Loucy (cell line): Measurements from ENCODE around the gene IFT88.

Experiments used
- H2AFZ ChIP-seq: fragments of 200-600 bp; sonication (generic); 2 replicates; pipeline ENCODE4 v1.6.0; 2016; ENCODE audit warnings: antibody characterized with exemption, mild to moderate bottlenecking, low read length, moderate library complexity
- H3F3A ChIP-seq: fragments of 200-600 bp; 2 replicates; pipeline ENCODE4 v1.6.0; 2016; ENCODE audit warnings: antibody characterized with exemption, low read depth, mild to moderate bottlenecking
- H3K27me3 ChIP-seq: fragments of 200-600 bp; sonication (generic); 2 replicates; pipeline ENCODE4 v1.6.1; 2014; ENCODE audit warnings: low read length, mild to moderate bottlenecking; ENCODE audit not compliant: insufficient read depth, poor library complexity, severe bottlenecking
- H3K36me3 ChIP-seq: fragments of 200-600 bp; sonication (generic); 2 replicates; pipeline ENCODE4 v1.6.1; 2016; ENCODE audit warnings: low read length; ENCODE audit not compliant: insufficient read depth
- H3K4me1 ChIP-seq: fragments of 200-600 bp; sonication (generic); 2 replicates; pipeline ENCODE4 v1.5.1; 2014; ENCODE audit warnings: low read length, mild to moderate bottlenecking; ENCODE audit not compliant: insufficient read depth, poor library complexity, severe bottlenecking
- H3K4me2 ChIP-seq: fragments of 200-600 bp; sonication (generic); 2 replicates; pipeline ENCODE4 v1.6.0; 2014; ENCODE audit warnings: antibody characterized with exemption, low read length, low read depth, mild to moderate bottlenecking; ENCODE audit not compliant: poor library complexity, severe bottlenecking
- H3K4me3 ChIP-seq: fragments of 200-600 bp; sonication (generic); 2 replicates; pipeline ENCODE4 v1.5.1; 2014; ENCODE audit warnings: low read length, mild to moderate bottlenecking, mixed read lengths; ENCODE audit not compliant: poor library complexity, severe bottlenecking
- H3K79me2 ChIP-seq: fragments of 200-600 bp; sonication (generic); 2 replicates; pipeline ENCODE4 v1.6.1; 2014; ENCODE audit warnings: low read length; ENCODE audit not compliant: insufficient read depth
- H3K9ac ChIP-seq: fragments of 200-600 bp; sonication (generic); 2 replicates; pipeline ENCODE4 v1.6.0; 2014; ENCODE audit warnings: mild to moderate bottlenecking, low read depth, low read length, moderate library complexity; ENCODE audit not compliant: poor library complexity, severe bottlenecking
- H3K9me2 ChIP-seq: fragments of 200-600 bp; sonication (generic); replicated peaks from 2 replicates; pipeline ENCODE4 v1.6.1; 2016; ENCODE audit warnings: low read depth, low read length, mixed read lengths
- H3K9me3 ChIP-seq: fragments of 200-600 bp; sonication (generic); 2 replicates; pipeline ENCODE4 v1.6.1; 2014; ENCODE audit warnings: mild to moderate bottlenecking, antibody characterized with exemption, low read length, low read depth; ENCODE audit not compliant: insufficient read depth
- H4K20me1 ChIP-seq: fragments of 200-600 bp; sonication (generic); 2 replicates; pipeline ENCODE4 v1.6.0; 2014; ENCODE audit warnings: antibody characterized with exemption, low read length, mild to moderate bottlenecking; ENCODE audit not compliant: insufficient read depth, poor library complexity, severe bottlenecking
- CTCF ChIP-seq: fragments of 200-600 bp; sonication (generic); conservative IDR thresholded peaks from 2 replicates; pipeline ENCODE4 v1.5.1; 2014; ENCODE audit warnings: mild to moderate bottlenecking, antibody characterized with exemption, low read length
- EZH2phosphoT487 ChIP-seq: fragments of 200-600 bp; IDR thresholded peaks from 2 replicates; pipeline ENCODE4 v1.6.1; 2018; ENCODE audit warnings: antibody characterized with exemption, mild to moderate bottlenecking, moderate library complexity, borderline replicate concordance

Gene IFT88

GRCh38 chr13:20546556-20546955 is 20.4 kb upstream of the IFT88 start:
- Histone ChIP-seq H3K9ac (peak overlapping the region; percentile 2), H4K20me1 (no peaks in the 10 kb centered on the region), H3K9me3 (no peaks in the 10 kb centered on the region), H3K36me3 (no peaks in the 10 kb centered on the region), H3K4me3 (no peak overlapping the region), H3K9me2 (no peaks in the 10 kb centered on the region), H3K4me1 (peaks cover 21% of the 10 kb centered on the region), H2AFZ (0 out of 2 replicates have a peak overlapping the region, but pooled peaks have one; percentile 2), H3K79me2 (no peaks in the 10 kb centered on the region), H3K27me3 (no peaks in the 10 kb centered on the region), H3F3A (no peaks in the 10 kb centered on the region), H3K4me2 (peak overlapping the region; percentile 33)
- no peak for TF ChIP-seq CTCF

DNA sequence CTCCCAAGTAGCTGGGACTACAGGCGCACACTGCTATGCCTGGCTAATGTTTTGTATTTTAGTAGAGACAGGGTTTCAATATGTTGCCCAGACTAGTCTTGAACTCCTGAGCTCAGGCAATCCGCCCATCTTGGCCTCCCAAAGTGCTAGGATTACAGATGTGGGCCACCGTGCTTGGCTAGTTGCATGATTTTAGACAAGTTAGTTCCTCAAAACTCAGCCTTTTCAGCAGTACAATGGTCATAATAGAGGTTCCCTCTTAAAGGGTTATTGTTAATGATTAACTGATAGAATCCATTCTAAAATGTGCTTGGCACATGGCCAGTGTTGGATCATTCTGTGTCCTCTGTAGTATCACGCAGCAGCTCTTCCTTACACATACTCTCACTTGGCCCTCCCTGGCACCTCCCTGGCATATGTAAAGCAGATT is 19.5 kb upstream of the IFT88 start:
- Histone ChIP-seq H4K20me1 (no peaks in the 10 kb centered on the region), H3K79me2 (no peaks in the 10 kb centered on the region), H3K9me3 (no peaks in the 10 kb centered on the region), H3K9me2 (no peaks in the 10 kb centered on the region), H3K36me3 (no peaks in the 10 kb centered on the region), H3K4me2 (no peak overlapping the region), H3F3A (no peaks in the 10 kb centered on the region), H3K9ac (no peak overlapping the region), H3K4me3 (no peak overlapping the region), H3K27me3 (no peaks in the 10 kb centered on the region), H3K4me1 (peaks cover 21% of the 10 kb centered on the region), H2AFZ (peak overlapping the region; percentile 2; the same call in 1 of the 2 replicates)
- TF ChIP-seq CTCF (no peak), EZH2phosphoT487 (no peak)

DNA sequence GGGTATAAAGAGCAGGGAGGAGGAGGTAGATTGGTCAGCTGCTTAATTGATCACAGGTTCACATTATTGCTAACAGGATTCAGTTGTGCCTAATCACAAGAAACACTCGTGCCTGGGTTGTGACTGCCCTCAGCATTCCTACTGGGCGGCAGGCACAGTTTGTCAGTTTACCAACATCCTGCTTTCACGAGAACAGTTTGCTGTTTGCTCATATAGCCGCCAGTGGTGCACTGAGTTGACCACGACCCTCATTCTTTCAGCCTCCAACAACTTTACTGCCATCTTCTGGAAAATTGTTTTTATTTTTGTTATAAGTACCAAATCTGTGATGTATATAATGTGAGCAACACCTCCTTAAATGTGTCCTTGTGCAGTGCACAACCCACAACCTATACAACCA is 16.2 kb upstream of the IFT88 start:
- H4K20me1 ChIP-seq, result no peaks in the 10 kb centered on the region
- H3K27me3 ChIP-seq, result no peaks in the 10 kb centered on the region
- no peaks in the 10 kb centered on the region for H3K79me2 ChIP-seq
- no peaks in the 10 kb centered on the region for H3K36me3 ChIP-seq
- H3K9me2 ChIP-seq, result no peaks in the 10 kb centered on the region
- no peak overlapping the region for H3K4me2 ChIP-seq
- no peak overlapping the region for H3K4me3 ChIP-seq
- H3K9me3 ChIP-seq, result no peaks in the 10 kb centered on the region
- H3F3A ChIP-seq, result no peaks in the 10 kb centered on the region
- peaks cover 16% of the 10 kb centered on the region for H3K4me1 ChIP-seq
- H3K9ac ChIP-seq, result no peak overlapping the region
- TF ChIP-seq CTCF, result peak; percentile 45
- no peak for TF ChIP-seq EZH2phosphoT487
- peak overlapping the region; percentile 61 for H2AFZ ChIP-seq
